HCT116 (cell line): ENCODE data around the gene POU3F1. TPM values are rescaled to one million over a fixed set of nuclear protein-coding genes. Genes with fewer than 3 reads are reported as not detected.

Source experiments
- ATAC-seq: fragments of 200-7000 bp; cut with Tn5 transposase; 2 replicates; pipeline ENCODE4 v1.9.1; 2020; ENCODE audit warnings: mild to moderate bottlenecking, moderate library complexity
- BruUV-seq: library from RNA; stranded (reverse); fragments of 400-500 nt; replicated peaks from 2 replicates; lab custom pipeline; 2021; lab: Mats Ljungman, UMichigan
- CTCF ChIA-PET: fragments of 300-600 bp; sonication (Branson Sonifier 250); formaldehyde crosslinking; loops from one replicate; lab custom pipeline; 2021; ENCODE audit warnings: antibody characterized with exemption; lab: Charles Lee
- POLR2A ChIA-PET: fragments of 300-600, 350-600 bp; sonication (Branson Sonifier 250); formaldehyde crosslinking; loops from one replicate; lab custom pipeline; 2021; ENCODE audit warnings: antibody characterized with exemption; lab: Charles Lee
- RAD21 ChIA-PET, 2 experiments: fragments of 300-600 bp; sonication (Branson Sonifier 250); formaldehyde crosslinking; loops; one replicate each; lab custom pipeline; 2023; ENCODE audit warnings: low total read pairs in 2 of 2; ENCODE audit not compliant: uncharacterized antibody in 2 of 2, unreplicated experiment in 2 of 2, low non-redundant PET in 1 of 2; lab: Charles Lee
- DNase-seq: peaks from one replicate; pipeline ENCODE4 v3.0.0-alpha.2; 2010; ENCODE audit warnings: low read depth, low spot score
- H2AFZ ChIP-seq: fragments of 200-600 bp; shearing (Covaris generic), sonication (generic); 2 replicates; pipeline ENCODE4 v1.6.1; 2017; ENCODE audit warnings: low read depth, mixed run types, mixed read lengths, antibody characterized with exemption, low read length; ENCODE audit not compliant: poor library complexity, severe bottlenecking
- H3K27ac ChIP-seq: 2 replicates; pipeline ENCODE4 v1.5.1; 2012; ENCODE audit warnings: low read depth, low read length
- H3K27me3 ChIP-seq: fragments of 200-600 bp; sonication (generic); 2 replicates; pipeline ENCODE4 v1.6.1; 2016; ENCODE audit warnings: mixed run types, low read length, mixed read lengths; ENCODE audit not compliant: insufficient read depth
- H3K36me3 ChIP-seq, 2 experiments: fragments of 200-500 bp in 1 of 2; fragments of 200-600 bp in 1 of 2; sonication (Bioruptor generic) in 1 of 2; sonication (generic) in 1 of 2; 2 replicates each; pipeline versions ENCODE4 v1.5.1 to v1.6.1; 2014 to 2016; ENCODE audit warnings: low read length in 2 of 2, inconsistent platforms in 1 of 2, mixed read lengths in 1 of 2, mixed run types in 1 of 2; ENCODE audit not compliant: insufficient read depth in 2 of 2, control insufficient read depth in 1 of 2
- H3K4me1 ChIP-seq, 2 experiments: fragments of 200-600 bp in 1 of 2; sonication (generic) in 1 of 2; 2 replicates each; pipeline versions ENCODE4 v1.5.1 to v1.6.1; 2012 to 2017; ENCODE audit warnings: low read length in 2 of 2, inconsistent platforms in 1 of 2, mild to moderate bottlenecking in 1 of 2, mixed read lengths in 1 of 2, mixed run types in 1 of 2, moderate library complexity in 1 of 2; ENCODE audit not compliant: insufficient read depth in 2 of 2, control insufficient read depth in 1 of 2
- H3K4me2 ChIP-seq: fragments of 200-600 bp; sonication (generic); 2 replicates; pipeline ENCODE4 v1.6.1; 2017; ENCODE audit warnings: mixed run types, low read length, mixed read lengths
- H3K4me3 ChIP-seq, 2 experiments: fragments of 200-600 bp in 1 of 2; sonication (generic) in 1 of 2; replicated peaks in 1 of 2; 2 replicates each; pipeline ENCODE4 v1.5.1; 2011 to 2016; ENCODE audit warnings: low read length in 2 of 2, control low read depth in 1 of 2, low read depth in 1 of 2, mild to moderate bottlenecking in 1 of 2, mixed read lengths in 1 of 2, mixed run types in 1 of 2
- H3K79me2 ChIP-seq: fragments of 200-600 bp; sonication (generic); 2 replicates; pipeline ENCODE4 v1.6.1; 2017; ENCODE audit warnings: mild to moderate bottlenecking, mixed run types, low read length, moderate library complexity, mixed read lengths; ENCODE audit not compliant: insufficient read depth
- H3K9ac ChIP-seq: fragments of 200-600 bp; sonication (generic); 2 replicates; pipeline ENCODE4 v1.6.1; 2016; ENCODE audit warnings: low read length, mixed read lengths
- H3K9me2 ChIP-seq: fragments of 200-600 bp; sonication (generic), shearing (Covaris generic); 2 replicates; pipeline ENCODE4 v1.6.1; 2017; ENCODE audit warnings: mixed run types, mild to moderate bottlenecking, moderate library complexity; ENCODE audit not compliant: insufficient read depth
- H3K9me3 ChIP-seq, 2 experiments: fragments of 200-500 bp in 1 of 2; fragments of 200-600 bp in 1 of 2; sonication (Bioruptor generic) in 1 of 2; sonication (generic) in 1 of 2; 2 replicates each; pipeline ENCODE4 v1.6.1; 2014 to 2017; ENCODE audit warnings: low read length in 2 of 2, mixed read lengths in 2 of 2, inconsistent platforms in 1 of 2, low read depth in 1 of 2, mild to moderate bottlenecking in 1 of 2, mixed run types in 1 of 2, moderate library complexity in 1 of 2; ENCODE audit not compliant: control insufficient read depth in 1 of 2, insufficient read depth in 1 of 2
- H4K20me1 ChIP-seq: fragments of 200-600 bp; sonication (generic), shearing (Covaris generic); 2 replicates; pipeline ENCODE4 v1.6.1; 2017; ENCODE audit warnings: mixed run types, mild to moderate bottlenecking, moderate library complexity; ENCODE audit not compliant: insufficient read depth
- EGR1 ChIP-seq: IDR thresholded peaks from 2 replicates; pipeline ENCODE4 v1.6.1; 2012; ENCODE audit warnings: low read depth
- EZH2 ChIP-seq: fragments of 200-600 bp; sonication (generic); IDR thresholded peaks from 2 replicates; pipeline ENCODE4 v1.6.1; 2017; ENCODE audit warnings: antibody characterized with exemption, mixed run types
- JUND ChIP-seq: IDR thresholded peaks from 2 replicates; pipeline ENCODE4 v1.6.1; 2012
- POLR2A ChIP-seq: IDR thresholded peaks from 2 replicates; pipeline ENCODE4 v1.7.0; 2011; ENCODE audit warnings: borderline replicate concordance; ENCODE audit not compliant: insufficient read depth, insufficient read length; ENCODE audit errors: extremely low read depth
- SRF ChIP-seq: IDR thresholded peaks from 2 replicates; pipeline ENCODE4 v1.6.1; 2012; ENCODE audit warnings: low read depth
- ZFX ChIP-seq: fragments of 450-650 bp; IDR thresholded peaks from 2 replicates; pipeline ENCODE4 v1.6.1; 2017
- intact Hi-C: fragments of 100-400 bp; cut with micrococcal nuclease; formaldehyde crosslinking; loops from 2 replicates; pipeline ENCODE4 v1.10.0; 2022
- total RNA-seq: library from RNA; stranded (reverse); gene quantifications from one replicate; pipeline ENCODE4 v1.2.1, GENCODE V29; 2021; ENCODE audit not compliant: unreplicated experiment
- TF ChIP-seq, protein P1 (sequence below): IDR thresholded peaks from 2 replicates; pipeline ENCODE4 v1.6.1; 2011; ENCODE audit warnings: mild to moderate bottlenecking, low read length, moderate library complexity; ENCODE audit not compliant: insufficient replicate concordance; ENCODE audit errors: extremely low read depth

The POU3F1 gene
- total RNA-seq, 1 experiment from 2014 or later = not detected

DNA sequence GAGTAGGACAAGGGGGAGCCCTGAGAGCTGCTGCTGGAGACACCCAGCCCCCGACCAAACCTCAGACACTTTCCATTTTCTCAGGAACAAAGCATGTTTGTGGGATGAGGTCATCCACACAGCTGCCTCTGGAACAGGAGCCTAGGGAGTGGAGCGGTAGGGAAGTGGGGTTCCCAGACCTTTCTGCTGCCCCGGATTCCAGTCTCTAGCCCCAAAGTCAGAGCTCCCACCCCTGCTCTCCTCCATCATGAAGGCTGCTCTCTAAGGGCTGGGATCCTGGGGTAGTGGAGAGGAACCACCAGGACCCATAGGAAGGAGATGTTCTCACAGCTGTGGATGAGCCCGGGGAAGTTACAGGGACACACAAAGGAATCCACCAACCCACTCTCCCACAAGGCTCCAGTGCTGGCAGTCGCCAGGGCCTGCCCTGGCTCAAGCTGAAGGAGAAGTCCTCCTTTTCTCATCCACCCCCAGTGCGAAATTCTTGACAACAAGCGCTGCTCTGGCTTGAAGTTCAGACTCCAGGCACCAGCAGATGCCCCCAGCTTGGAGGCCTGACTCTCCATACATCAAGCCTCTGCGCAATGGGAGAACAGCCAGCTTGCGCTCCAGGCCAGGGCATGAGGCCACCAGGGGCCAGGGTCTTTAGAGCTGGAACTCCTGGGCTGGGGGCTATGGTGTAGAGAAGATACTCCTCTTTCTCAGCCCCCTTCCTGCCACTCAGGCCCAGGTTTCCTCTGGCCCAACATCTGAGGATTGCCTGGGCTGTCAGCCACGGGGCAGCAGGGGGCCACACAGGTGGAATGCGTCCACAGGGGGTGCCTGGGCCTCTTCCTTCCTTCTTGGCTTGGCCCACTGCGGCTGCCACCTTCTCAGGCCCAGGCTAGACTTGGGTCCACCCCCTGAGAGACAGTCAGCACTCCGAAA, 45.8 kb downstream of the POU3F1 start (continued):
- TF ChIP-seq, protein P1, sequence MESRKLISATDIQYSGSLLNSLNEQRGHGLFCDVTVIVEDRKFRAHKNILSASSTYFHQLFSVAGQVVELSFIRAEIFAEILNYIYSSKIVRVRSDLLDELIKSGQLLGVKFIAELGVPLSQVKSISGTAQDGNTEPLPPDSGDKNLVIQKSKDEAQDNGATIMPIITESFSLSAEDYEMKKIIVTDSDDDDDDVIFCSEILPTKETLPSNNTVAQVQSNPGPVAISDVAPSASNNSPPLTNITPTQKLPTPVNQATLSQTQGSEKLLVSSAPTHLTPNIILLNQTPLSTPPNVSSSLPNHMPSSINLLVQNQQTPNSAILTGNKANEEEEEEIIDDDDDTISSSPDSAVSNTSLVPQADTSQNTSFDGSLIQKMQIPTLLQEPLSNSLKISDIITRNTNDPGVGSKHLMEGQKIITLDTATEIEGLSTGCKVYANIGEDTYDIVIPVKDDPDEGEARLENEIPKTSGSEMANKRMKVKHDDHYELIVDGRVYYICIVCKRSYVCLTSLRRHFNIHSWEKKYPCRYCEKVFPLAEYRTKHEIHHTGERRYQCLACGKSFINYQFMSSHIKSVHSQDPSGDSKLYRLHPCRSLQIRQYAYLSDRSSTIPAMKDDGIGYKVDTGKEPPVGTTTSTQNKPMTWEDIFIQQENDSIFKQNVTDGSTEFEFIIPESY = no peak
- TF ChIP-seq SRF (no peak), JUND (no peak; the same call in none of the 2 replicates), EZH2 (no peak), EGR1 (no peak), POLR2A (no peak)

DNA sequence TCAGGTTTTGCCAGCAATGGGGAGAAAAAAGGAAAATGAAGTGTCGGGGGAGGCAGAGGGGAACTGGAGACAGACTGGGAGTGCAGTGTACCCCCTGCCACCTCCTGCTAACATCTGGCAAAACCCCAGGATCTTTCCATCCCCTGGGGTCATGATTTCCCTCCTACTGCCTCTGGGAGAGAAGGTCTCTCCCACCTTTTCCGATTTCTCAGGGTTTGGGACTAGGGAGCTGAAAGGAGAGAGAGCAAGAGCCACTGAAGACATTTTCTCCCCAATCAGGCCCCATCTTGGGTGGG, 46.4 kb downstream of the POU3F1 start:
- Histone ChIP-seq H3K27ac (peak overlapping the region; percentile 83), H3K4me2 (peak overlapping the region; percentile 87), H3K9ac (peak overlapping the region; percentile 60), H3K27me3 (no peaks in the 10 kb centered on the region), H3K9me2 (no peaks in the 10 kb centered on the region), H3K9me3 (no peaks in the 10 kb centered on the region), H2AFZ (no peak overlapping the region), H4K20me1 (no peaks in the 10 kb centered on the region), H3K79me2 (peaks cover 53% of the 10 kb centered on the region), H3K36me3 (peaks cover 13 to 18% of the 10 kb centered on the region in 2 experiments; a peak in 3 of 4 replicates), H3K4me3 (peak overlapping the region; percentile 17 to 45), H3K4me1 (peaks cover 43 to 61% of the 10 kb centered on the region in 2 experiments)
- ATAC-seq (peak; percentile 5), DNase-seq (no peak)
- no peak for TF ChIP-seq ZFX
- intact Hi-C loops = no loop called here
- no TSS peak for BruUV-seq
- CTCF ChIA-PET = interaction anchor here (1.4 kb wide), 1 partner anchor 19 kb away, joined by 5 read pairs; no protein-coding TSS in a partner anchor
- RAD21 ChIA-PET = no interaction called here
- POLR2A ChIA-PET = interaction anchor here (1.0 kb wide), 1 partner anchor 9 kb away, joined by 3 read pairs; no protein-coding TSS in a partner anchor
